Spleen (tissue), 7 donors: Measurements from ENCODE around the gene ANAPC5.

Source experiments
- CTCF ChIP-seq, 11 experiments: fragments of 200-600 bp in 7 of 11; fragments of 450-650 bp in 4 of 11; sonication (generic) in 4 of 11; IDR thresholded peaks in 8 of 11; conservative IDR thresholded peaks in 3 of 11; 1 replicate in 7 of 11; 2 replicates in 4 of 11; pipeline versions ENCODE4 v1.4.0 to v1.8.0; 2016 to 2021; ENCODE audit warnings: antibody characterized with exemption in 11 of 11, inconsistent platforms in 4 of 11, mild to moderate bottlenecking in 1 of 11
- POLR2A ChIP-seq, 3 donors: fragments of 450-650 bp; IDR thresholded peaks; one replicate each; pipeline ENCODE4 v1.5.1; 2017; ENCODE audit warnings: antibody characterized with exemption in 3 of 3, mild to moderate bottlenecking in 1 of 3
- POLR2AphosphoS5 ChIP-seq, 3 donors: sonication (generic); formaldehyde crosslinking; IDR thresholded peaks; one replicate each; pipeline ENCODE4 v1.5.1; 2017; ENCODE audit warnings: antibody characterized with exemption in 3 of 3
- donor health status: DM: no; HTN: no; CAD: no; lungs with moderate emphysema.
- donor health status: DM: no; HTN: no; CAD: no.
- donor health status: DM: no; HTN: no; CAD: no.

- TF ChIP-seq CTCF (IDR thresholded peaks at IDR 0.05 in 8 of 11, conservative IDR thresholded peaks at IDR 0.05 in 3 of 11) (no peak), POLR2AphosphoS5 (IDR thresholded peaks at IDR 0.05) (peak in 2 of 3 donors; percentile 15 to 47), POLR2A (IDR thresholded peaks at IDR 0.05) (no peak)
Measured at GRCh38 chr12:121283841-121284240, 68.4 kb downstream of the ANAPC5 start.
